HepG2 (cell line): Measurements from ENCODE around the gene TLR9. TPM values are rescaled to one million over a fixed set of nuclear protein-coding genes. Genes with fewer than 3 reads are reported as not detected.

Experiments used
- ATF4 ChIP-seq, 2 experiments: fragments of 450-650 bp in 1 of 2; sonication (generic) in 1 of 2; formaldehyde crosslinking; IDR thresholded peaks; 2 replicates each; pipeline versions ENCODE4 v1.5.0 to v1.8.0; 2020 to 2022; ENCODE audit warnings: mild to moderate bottlenecking in 1 of 2, missing genetic modification reagents in 1 of 2
- BRF2 ChIP-seq: sonication (generic); formaldehyde crosslinking; IDR thresholded peaks from 2 replicates; pipeline ENCODE4 v1.8.1; 2022; ENCODE audit warnings: mild to moderate bottlenecking, missing genetic modification reagents
- FOXK2 ChIP-seq: fragments of 450-650 bp; IDR thresholded peaks from 2 replicates; pipeline ENCODE4 v1.6.1; 2016
- HIVEP1 ChIP-seq: sonication (generic); formaldehyde crosslinking; IDR thresholded peaks from 2 replicates; pipeline ENCODE4 v1.4.0; 2020; ENCODE audit warnings: mild to moderate bottlenecking, missing genetic modification reagents
- IRX3 ChIP-seq: sonication (generic); formaldehyde crosslinking; IDR thresholded peaks from 2 replicates; pipeline ENCODE4 v1.8.1; 2023; ENCODE audit warnings: mild to moderate bottlenecking, low read depth, missing genetic modification reagents, borderline replicate concordance
- KDM1A ChIP-seq: IDR thresholded peaks from 2 replicates; pipeline ENCODE4 v1.6.1; 2016; ENCODE audit warnings: missing compliant biosample characterization
- SOX5 ChIP-seq: IDR thresholded peaks from 2 replicates; pipeline ENCODE4 v1.6.1; 2016; ENCODE audit warnings: borderline replicate concordance
- TBX3 ChIP-seq: fragments of 450-650 bp; IDR thresholded peaks from 2 replicates; pipeline ENCODE4 v1.6.1; 2017; ENCODE audit warnings: antibody characterized with exemption, mild to moderate bottlenecking, inconsistent platforms, borderline replicate concordance
- ZNF20 ChIP-seq: sonication (generic); formaldehyde crosslinking; IDR thresholded peaks from 2 replicates; pipeline ENCODE4 v1.4.0; 2020; ENCODE audit warnings: mild to moderate bottlenecking, moderate library complexity, missing genetic modification reagents
- ZNF207 ChIP-seq: fragments of 450-650 bp; IDR thresholded peaks from 2 replicates; pipeline ENCODE4 v1.6.1; 2016; ENCODE audit warnings: antibody characterized with exemption, borderline replicate concordance
- ZNF607 ChIP-seq: sonication (generic); formaldehyde crosslinking; IDR thresholded peaks from 2 replicates; pipeline ENCODE4 v1.5.1; 2020; ENCODE audit warnings: missing genetic modification reagents, mild to moderate bottlenecking, borderline replicate concordance
- ZNF678 ChIP-seq: sonication (generic); formaldehyde crosslinking; IDR thresholded peaks from 2 replicates; pipeline ENCODE4 v1.4.0; 2020; ENCODE audit warnings: mild to moderate bottlenecking, missing genetic modification reagents
- ZNF687 ChIP-seq: sonication (generic); formaldehyde crosslinking; IDR thresholded peaks from 2 replicates; pipeline ENCODE4 v1.5.1; 2020; ENCODE audit warnings: mild to moderate bottlenecking, missing genetic modification reagents, moderate library complexity
- ZNF792 ChIP-seq: IDR thresholded peaks from 2 replicates; pipeline ENCODE4 v1.6.1; 2016
- polyA plus RNA-seq, 8 experiments: library from polyadenylated mRNA; depleted of rRNA in 3 of 8; stranded (reverse) in 7 of 8; unstranded in 1 of 8; fragments of >200 nt; fragmentation: Illumina TruSeq in 4 of 8; extraction: Trizol in 4 of 8; gene quantifications; 2 replicates each; pipeline versions ENCODE4 v1.2.1 to v1.2.3, GENCODE V29; 2011 to 2016; ENCODE audit warnings: low read depth in 4 of 8, missing spikeins in 1 of 8, mixed read lengths in 1 of 8; ENCODE audit not compliant: insufficient read depth in 1 of 8
- total RNA-seq, 5 experiments: library from RNA; depleted of rRNA; stranded (reverse); fragments of >200 nt; fragmentation: Illumina TruSeq; extraction: Trizol; gene quantifications; 2 replicates each; pipeline ENCODE4 v1.2.3, GENCODE V29; 2016; ENCODE audit warnings: low read depth in 1 of 5
- TF ChIP-seq, protein P1 (sequence below): sonication (generic); formaldehyde crosslinking; IDR thresholded peaks from 2 replicates; pipeline ENCODE4 v1.4.0; 2020; ENCODE audit warnings: missing genetic modification reagents
- TF ChIP-seq, protein P2 (sequence below): sonication (generic); formaldehyde crosslinking; IDR thresholded peaks from 2 replicates; pipeline ENCODE4 v1.5.0; 2020; ENCODE audit warnings: missing genetic modification reagents
- TF ChIP-seq, protein P3 (sequence below): sonication (generic); formaldehyde crosslinking; IDR thresholded peaks from 2 replicates; pipeline ENCODE4 v1.4.0; 2020; ENCODE audit warnings: missing genetic modification reagents, borderline replicate concordance

TLR9 gene
- total and polyA plus RNA-seq, 2 of the 13 experiments (the other 11 are each of a cell fraction or from before 2014, with no cell fraction given), result not detected

- TF ChIP-seq, protein P1, sequence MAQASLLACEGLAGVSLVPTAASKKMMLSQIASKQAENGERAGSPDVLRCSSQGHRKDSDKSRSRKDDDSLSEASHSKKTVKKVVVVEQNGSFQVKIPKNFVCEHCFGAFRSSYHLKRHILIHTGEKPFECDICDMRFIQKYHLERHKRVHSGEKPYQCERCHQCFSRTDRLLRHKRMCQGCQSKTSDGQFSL (CRISPR knock-in tag), result 0 out of 2 replicates have a peak, but pooled peaks have one; percentile 41
- TF ChIP-seq, protein P2, sequence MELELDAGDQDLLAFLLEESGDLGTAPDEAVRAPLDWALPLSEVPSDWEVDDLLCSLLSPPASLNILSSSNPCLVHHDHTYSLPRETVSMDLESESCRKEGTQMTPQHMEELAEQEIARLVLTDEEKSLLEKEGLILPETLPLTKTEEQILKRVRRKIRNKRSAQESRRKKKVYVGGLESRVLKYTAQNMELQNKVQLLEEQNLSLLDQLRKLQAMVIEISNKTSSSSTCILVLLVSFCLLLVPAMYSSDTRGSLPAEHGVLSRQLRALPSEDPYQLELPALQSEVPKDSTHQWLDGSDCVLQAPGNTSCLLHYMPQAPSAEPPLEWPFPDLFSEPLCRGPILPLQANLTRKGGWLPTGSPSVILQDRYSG, result no peak
- TF ChIP-seq ZNF607 (CRISPR knock-in tag), result no peak
- no peak for TF ChIP-seq HIVEP1
- peak; percentile 56 to 99; a peak in 2 of 4 replicates for TF ChIP-seq ATF4 (CRISPR knock-in tag; IDR thresholded peaks at IDR 0.05)
- peak; percentile 71; the same call in 1 of the 2 replicates for TF ChIP-seq KDM1A (CRISPR knock-in tag)
- peak; percentile 72; the same call in 1 of the 2 replicates for TF ChIP-seq TBX3
- no peak for TF ChIP-seq ZNF687 (CRISPR knock-in tag)
- no peak for TF ChIP-seq ZNF20 (CRISPR knock-in tag)
- TF ChIP-seq ZNF207, result no peak
- TF ChIP-seq BRF2 (CRISPR knock-in tag), result peak; percentile 64; the same call in 1 of the 2 replicates
- TF ChIP-seq FOXK2, result no peak
- peak; percentile 45; the same call in 1 of the 2 replicates for TF ChIP-seq IRX3 (CRISPR knock-in tag)
- TF ChIP-seq ZNF792 (CRISPR knock-in tag), result peak; percentile 80; the same call in 1 of the 2 replicates
- 0 out of 2 replicates have a peak, but pooled peaks have one; percentile 35 for TF ChIP-seq ZNF678 (CRISPR knock-in tag)
- TF ChIP-seq SOX5 (CRISPR knock-in tag), result peak; percentile 87
- TF ChIP-seq, protein P3, sequence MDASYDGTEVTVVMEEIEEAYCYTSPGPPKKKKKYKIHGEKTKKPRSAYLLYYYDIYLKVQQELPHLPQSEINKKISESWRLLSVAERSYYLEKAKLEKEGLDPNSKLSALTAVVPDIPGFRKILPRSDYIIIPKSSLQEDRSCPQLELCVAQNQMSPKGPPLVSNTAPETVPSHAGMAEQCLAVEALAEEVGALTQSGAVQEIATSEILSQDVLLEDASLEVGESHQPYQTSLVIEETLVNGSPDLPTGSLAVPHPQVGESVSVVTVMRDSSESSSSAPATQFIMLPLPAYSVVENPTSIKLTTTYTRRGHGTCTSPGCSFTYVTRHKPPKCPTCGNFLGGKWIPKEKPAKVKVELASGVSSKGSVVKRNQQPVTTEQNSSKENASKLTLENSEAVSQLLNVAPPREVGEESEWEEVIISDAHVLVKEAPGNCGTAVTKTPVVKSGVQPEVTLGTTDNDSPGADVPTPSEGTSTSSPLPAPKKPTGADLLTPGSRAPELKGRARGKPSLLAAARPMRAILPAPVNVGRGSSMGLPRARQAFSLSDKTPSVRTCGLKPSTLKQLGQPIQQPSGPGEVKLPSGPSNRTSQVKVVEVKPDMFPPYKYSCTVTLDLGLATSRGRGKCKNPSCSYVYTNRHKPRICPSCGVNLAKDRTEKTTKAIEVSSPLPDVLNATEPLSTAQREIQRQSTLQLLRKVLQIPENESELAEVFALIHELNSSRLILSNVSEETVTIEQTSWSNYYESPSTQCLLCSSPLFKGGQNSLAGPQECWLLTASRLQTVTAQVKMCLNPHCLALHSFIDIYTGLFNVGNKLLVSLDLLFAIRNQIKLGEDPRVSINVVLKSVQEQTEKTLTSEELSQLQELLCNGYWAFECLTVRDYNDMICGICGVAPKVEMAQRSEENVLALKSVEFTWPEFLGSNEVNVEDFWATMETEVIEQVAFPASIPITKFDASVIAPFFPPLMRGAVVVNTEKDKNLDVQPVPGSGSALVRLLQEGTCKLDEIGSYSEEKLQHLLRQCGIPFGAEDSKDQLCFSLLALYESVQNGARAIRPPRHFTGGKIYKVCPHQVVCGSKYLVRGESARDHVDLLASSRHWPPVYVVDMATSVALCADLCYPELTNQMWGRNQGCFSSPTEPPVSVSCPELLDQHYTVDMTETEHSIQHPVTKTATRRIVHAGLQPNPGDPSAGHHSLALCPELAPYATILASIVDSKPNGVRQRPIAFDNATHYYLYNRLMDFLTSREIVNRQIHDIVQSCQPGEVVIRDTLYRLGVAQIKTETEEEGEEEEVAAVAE, result 0 out of 2 replicates have a peak, but pooled peaks have one; percentile 80
These were observed 14.8 kb downstream of the TLR9 start (continued) for GRCh38 chr3:52210550-52211046.
